Testis (tissue), 3 donors: ENCODE measurements around the gene CDH13. TPM values are rescaled to one million over a fixed set of nuclear protein-coding genes. Genes with fewer than 3 reads are reported as not detected.

Source experiments
- DNase-seq: peaks from one replicate; pipeline ENCODE4 v3.0.0-alpha.2; 2019
- H3K27ac ChIP-seq, 2 donors: fragments of 200-600 bp; sonication (generic); one replicate each; pipeline ENCODE4 v1.5.1; 2019
- H3K27me3 ChIP-seq: fragments of 200-600 bp; sonication (generic); one replicate; pipeline ENCODE4 v1.5.1; 2019
- H3K36me3 ChIP-seq: fragments of 200-600 bp; sonication (generic); one replicate; pipeline ENCODE4 v1.5.1; 2017; ENCODE audit warnings: low read depth; ENCODE audit errors: missing control alignments
- H3K4me1 ChIP-seq: fragments of 200-600 bp; sonication (generic); one replicate; pipeline ENCODE4 v1.5.1; 2019
- H3K4me3 ChIP-seq, 2 donors: fragments of 200-600 bp; sonication (generic); one replicate each; pipeline ENCODE4 v1.5.1; 2017 to 2019
- H3K9me3 ChIP-seq: fragments of 200-600 bp; sonication (generic); one replicate; pipeline ENCODE4 v1.5.1; 2017
- CTCF ChIP-seq, 3 experiments: fragments of 450-650 bp in 2 of 3; fragments of 200-600 bp in 1 of 3; sonication (generic) in 1 of 3; IDR thresholded peaks; one replicate each; pipeline ENCODE4 v1.5.1; 2016 to 2019; ENCODE audit warnings: antibody characterized with exemption in 3 of 3, mild to moderate bottlenecking in 2 of 3, moderate library complexity in 1 of 3
- POLR2A ChIP-seq: fragments of 450-650 bp; IDR thresholded peaks from one replicate; pipeline ENCODE4 v1.6.1; 2017; ENCODE audit warnings: antibody characterized with exemption, mild to moderate bottlenecking, moderate library complexity
- WGBS, 2 donors: methylation state at CpG; one replicate each; pipeline ENCODE4 v1.1.5; 2018; 5-methylcytosine and 5-hydroxymethylcytosine counted together
- intact Hi-C: fragments of 100-400 bp; cut with DNase I; formaldehyde crosslinking; loops from one replicate; pipeline ENCODE4 v1.15.1; 2023; ENCODE audit warnings: low total_unique reads
- polyA plus RNA-seq: library from polyadenylated mRNA; stranded (reverse); fragments of 350-450 nt; fragmentation: Illumina TruSeq; extraction: RNeasy Lipid Tissue Mini Kit (QIAGEN cat#74804); gene quantifications from one replicate; pipeline ENCODE4 v1.2.3, GENCODE V29; 2014; ENCODE audit warnings: low read depth, low replicate concordance; ENCODE audit not compliant: insufficient read depth
- total RNA-seq, 2 donors: library from RNA; depleted of rRNA; stranded (reverse); fragments of >200 nt; gene quantifications; one replicate each; pipeline ENCODE4 v1.2.3, GENCODE V29; 2016

CDH13 gene
- total and polyA plus RNA-seq, 3 donors from 2014 or later, result 1.2 to 11.1 (median 2.0) TPM

- 68 to 71% methylated on average over 8 of the region's 8 CpGs for WGBS, 2 donors
- no peak for TF ChIP-seq POLR2A
- TF ChIP-seq CTCF (IDR thresholded peaks at IDR 0.05), result no peak
- no peak for DNase-seq
- no peak overlapping the region for H3K27ac ChIP-seq
- H3K4me3 ChIP-seq, result no peak overlapping the region
- no peaks in the 10 kb centered on the region for H3K4me1 ChIP-seq
- no peaks in the 10 kb centered on the region for H3K36me3 ChIP-seq
- no peaks in the 10 kb centered on the region for H3K27me3 ChIP-seq
- intact Hi-C loops, result no loop called here
- no peaks in the 10 kb centered on the region for H3K9me3 ChIP-seq
Observed at GRCh38 chr16:83002351-83003334, 375.9 kb downstream of the CDH13 start.

GRCh38 chr16:83004868-83005652 is 378.3 kb downstream of the CDH13 start:
- no peak overlapping the region for H3K4me3 ChIP-seq
- DNase-seq, result no peak
- no peaks in the 10 kb centered on the region for H3K27me3 ChIP-seq
- TF ChIP-seq POLR2A (no peak), CTCF (IDR thresholded peaks at IDR 0.05) (no peak)
- H3K4me1 ChIP-seq, result no peaks in the 10 kb centered on the region
- H3K27ac ChIP-seq, result no peak overlapping the region
- H3K36me3 ChIP-seq, result no peaks in the 10 kb centered on the region
- 82 to 83% methylated on average over 3 to 4 of the region's 4 CpGs for WGBS, 2 donors
- intact Hi-C loops, result no loop called here
- H3K9me3 ChIP-seq, result no peaks in the 10 kb centered on the region

- H3K9me3 ChIP-seq, result no peaks in the 10 kb centered on the region
- H3K4me1 ChIP-seq, result no peaks in the 10 kb centered on the region
- 89 to 91% methylated on average over 1 of the region's 1 CpG for WGBS, 2 donors
- no peaks in the 10 kb centered on the region for H3K27me3 ChIP-seq
- DNase-seq, result no peak
- no peak overlapping the region for H3K4me3 ChIP-seq
- H3K27ac ChIP-seq, result no peak overlapping the region
- intact Hi-C loops, result no loop called here
- TF ChIP-seq CTCF (IDR thresholded peaks at IDR 0.05) (no peak), POLR2A (no peak)
- no peaks in the 10 kb centered on the region for H3K36me3 ChIP-seq
Observed at GRCh38 chr16:83005653-83006160, 378.9 kb downstream of the CDH13 start.

GRCh38 chr16:83010776-83011720 is 384.3 kb downstream of the CDH13 start:
- WGBS, 2 donors, result 85 to 91% methylated on average over 15 of the region's 15 CpGs
- Histone ChIP-seq H3K27me3 (no peaks in the 10 kb centered on the region), H3K27ac (no peak overlapping the region), H3K4me3 (no peak overlapping the region), H3K36me3 (no peaks in the 10 kb centered on the region), H3K9me3 (no peaks in the 10 kb centered on the region), H3K4me1 (no peaks in the 10 kb centered on the region)
- intact Hi-C loops, result no loop called here
- TF ChIP-seq POLR2A (no peak), CTCF (IDR thresholded peaks at IDR 0.05) (no peak)
- DNase-seq, result no peak
